HG03520 (cell line): ENCODE measurements around the gene RBMS1.

ENCODE experiments used
- ATAC-seq: cut with Tn5 transposase; IDR thresholded peaks from one replicate; pipeline ENCODE4 v1.9.1; 2021; ENCODE audit warnings: mild to moderate bottlenecking, moderate library complexity; ENCODE audit not compliant: unreplicated experiment

RBMS1 gene

GRCh38 chr2:160287476-160287875 lies 206.1 kb downstream of the RBMS1 start:
- no peak for ATAC-seq

GRCh38 chr2:160286551-160286950 lies 207.1 kb downstream of the RBMS1 start:
- no peak for ATAC-seq

GRCh38 chr2:160283675-160284074 lies 209.9 kb downstream of the RBMS1 start:
- ATAC-seq = no peak

GRCh38 chr2:160282063-160282580 lies 211.5 kb downstream of the RBMS1 start:
- no peak for ATAC-seq

GRCh38 chr2:160281213-160281612 lies 212.4 kb downstream of the RBMS1 start:
- ATAC-seq = no peak

GRCh38 chr2:160279813-160280465 lies 213.7 kb downstream of the RBMS1 start:
- no peak for ATAC-seq

- no peak for ATAC-seq
Measured at GRCh38 chr2:160278879-160279177, 214.8 kb downstream of the RBMS1 start.

- ATAC-seq = no peak
Measured at GRCh38 chr2:160278101-160278878, 215.3 kb downstream of the RBMS1 start.

GRCh38 chr2:160277151-160277550 lies 216.5 kb downstream of the RBMS1 start:
- no peak for ATAC-seq

- no peak for ATAC-seq
Measured at GRCh38 chr2:160275656-160276055, 218.0 kb downstream of the RBMS1 start.

- no peak for ATAC-seq
Measured at GRCh38 chr2:160271171-160272086, 222.2 kb downstream of the RBMS1 start.

GRCh38 chr2:160270571-160271113 lies 223.0 kb downstream of the RBMS1 start:
- no peak for ATAC-seq

GRCh38 chr2:160269803-160270570 lies 223.6 kb downstream of the RBMS1 start:
- ATAC-seq = peak; percentile 86

GRCh38 chr2:160269365-160269764 lies 224.2 kb downstream of the RBMS1 start:
- no peak for ATAC-seq

- no peak for ATAC-seq
Measured at GRCh38 chr2:160268151-160268781, 225.3 kb downstream of the RBMS1 start.

GRCh38 chr2:160267692-160268091 lies 225.9 kb downstream of the RBMS1 start:
- no peak for ATAC-seq

GRCh38 chr2:160267022-160267421 lies 226.6 kb downstream of the RBMS1 start:
- ATAC-seq = no peak

GRCh38 chr2:160266037-160266551 lies 227.5 kb downstream of the RBMS1 start:
- peak; percentile 31 for ATAC-seq

- ATAC-seq = no peak
Measured at GRCh38 chr2:160264308-160264707, 229.3 kb downstream of the RBMS1 start.

- ATAC-seq = no peak
Measured at GRCh38 chr2:160261732-160262131, 231.9 kb downstream of the RBMS1 start.
